Right ventricle myocardium inferior (tissue), 1 donor: Measurements from ENCODE around the gene WNT7A. TPM values are rescaled to one million over a fixed set of nuclear protein-coding genes. Genes with fewer than 3 reads are reported as not detected.

ENCODE experiments used
- ATAC-seq: fragments of 200-7000 bp; cut with Tn5 transposase; one replicate; pipeline ENCODE4 v1.9.1; 2020; ENCODE audit warnings: mild to moderate bottlenecking, moderate library complexity
- DNase-seq: peaks from one replicate; pipeline ENCODE4 v3.0.0; 2021; ENCODE audit errors: missing footprints
- intact Hi-C: fragments of 100-400 bp; cut with DNase I; formaldehyde crosslinking; loops from one replicate; pipeline ENCODE4 v1.11.0; 2022
- total RNA-seq: library from RNA; stranded (reverse); fragmentation: NEBNext Ultra II Directional; extraction: Animal tissue kit (Norgen Biotek cat#: 25700); gene quantifications from one replicate; pipeline ENCODE4 v1.2.1, GENCODE V29; 2021
- donor health status: DM: no; HTN: yes; CAD: no; lungs with severe emphysema.

Gene WNT7A
- total RNA-seq, 1 donor from 2014 or later = not detected

DNA sequence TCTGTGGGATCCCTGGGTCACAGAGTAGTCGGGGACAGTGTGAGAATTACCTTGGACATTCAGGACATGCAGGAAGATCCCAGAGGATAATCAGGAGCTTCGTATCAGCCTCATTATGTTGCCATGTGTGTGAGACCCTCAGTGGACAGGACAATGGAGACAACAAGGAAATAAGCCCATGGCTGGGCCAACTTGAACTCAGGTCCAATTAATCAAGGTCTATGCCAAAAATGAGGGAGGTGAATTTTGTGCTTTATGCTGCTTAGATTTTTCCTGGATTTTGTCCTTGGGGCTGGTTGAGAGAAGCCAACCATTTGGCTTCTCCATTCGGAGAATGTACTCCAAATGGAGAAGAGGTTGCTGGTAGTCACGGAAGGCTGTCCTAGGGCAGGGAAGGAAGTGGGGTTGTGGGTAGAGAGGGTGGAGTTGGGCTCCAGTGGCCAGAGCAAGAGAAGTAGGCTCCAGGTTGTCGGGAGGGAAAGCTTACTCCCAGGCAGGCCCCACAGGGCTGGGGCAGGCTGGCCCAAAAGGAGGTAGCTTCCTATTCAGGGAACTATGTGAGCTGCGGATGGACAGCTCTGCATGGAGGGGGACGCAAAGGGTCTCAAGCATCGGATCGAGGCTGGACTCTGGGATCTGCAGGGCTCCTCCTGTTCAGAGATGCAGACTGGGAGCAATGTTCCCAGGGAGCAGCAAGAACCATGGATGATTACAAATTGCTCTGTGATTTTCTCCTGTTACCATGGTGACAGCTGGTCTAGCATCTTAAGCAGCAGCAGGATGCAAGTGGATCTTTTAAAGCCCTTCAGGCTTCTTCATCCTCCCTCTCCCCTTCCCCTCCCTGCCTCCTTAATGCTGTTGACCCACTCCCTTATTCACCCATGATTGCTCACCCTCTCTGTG is 91.1 kb downstream of the WNT7A start:
- ATAC-seq = no peak
- intact Hi-C loops = no loop called here
- DNase-seq = no peak

DNA sequence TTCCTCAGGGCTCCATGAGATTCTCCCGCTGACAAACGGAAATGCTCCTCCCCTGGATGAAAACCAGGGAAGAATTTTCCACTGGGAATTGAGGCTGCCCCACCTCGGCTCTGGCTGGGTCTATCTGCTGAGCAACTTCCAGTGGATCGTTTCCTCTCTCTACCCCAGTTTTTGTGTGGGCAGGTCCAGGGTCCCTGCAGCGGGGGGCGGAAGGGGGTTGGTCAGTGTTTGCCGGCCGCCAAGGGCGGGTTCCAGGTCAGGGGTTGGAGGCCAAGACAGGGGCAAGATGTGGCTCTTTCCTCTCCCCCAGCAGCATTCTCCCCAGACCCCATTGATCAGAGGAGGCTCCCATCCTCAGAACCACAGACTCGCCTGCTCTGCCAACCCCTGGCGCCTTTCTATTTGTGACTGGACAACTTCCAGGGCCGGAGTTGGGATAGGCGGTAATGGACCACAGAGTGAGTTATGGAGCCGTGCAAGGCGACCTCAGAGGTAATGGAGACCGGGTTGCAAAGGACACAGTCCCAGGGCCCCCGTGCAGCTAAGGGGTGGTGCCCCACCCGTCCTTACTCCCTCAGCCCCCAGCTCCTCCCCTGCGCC is 92.2 kb downstream of the WNT7A start:
- no peak for ATAC-seq
- intact Hi-C loops = no loop called here
- DNase-seq = no peak

DNA sequence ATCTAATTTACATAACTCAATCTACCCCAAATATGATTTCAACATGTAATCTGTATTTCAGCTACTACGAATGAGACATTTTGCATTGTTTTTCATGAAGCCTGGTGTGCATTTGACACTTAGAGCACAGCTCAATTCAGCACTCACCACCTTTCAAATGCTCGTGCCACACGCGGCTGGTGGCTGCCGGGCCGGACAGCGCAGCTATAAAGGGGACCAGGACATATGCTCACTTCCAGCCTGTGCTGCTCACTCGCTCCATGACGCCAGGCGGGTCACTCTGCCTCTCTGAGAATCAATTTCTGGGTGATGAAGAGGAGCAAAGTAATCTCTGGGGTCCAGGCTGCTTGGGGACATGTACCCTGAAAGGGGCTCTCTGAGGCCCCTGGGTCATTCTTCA is 93.1 kb downstream of the WNT7A start:
- no peak for ATAC-seq
- DNase-seq = no peak
- intact Hi-C loops = no loop called here

DNA sequence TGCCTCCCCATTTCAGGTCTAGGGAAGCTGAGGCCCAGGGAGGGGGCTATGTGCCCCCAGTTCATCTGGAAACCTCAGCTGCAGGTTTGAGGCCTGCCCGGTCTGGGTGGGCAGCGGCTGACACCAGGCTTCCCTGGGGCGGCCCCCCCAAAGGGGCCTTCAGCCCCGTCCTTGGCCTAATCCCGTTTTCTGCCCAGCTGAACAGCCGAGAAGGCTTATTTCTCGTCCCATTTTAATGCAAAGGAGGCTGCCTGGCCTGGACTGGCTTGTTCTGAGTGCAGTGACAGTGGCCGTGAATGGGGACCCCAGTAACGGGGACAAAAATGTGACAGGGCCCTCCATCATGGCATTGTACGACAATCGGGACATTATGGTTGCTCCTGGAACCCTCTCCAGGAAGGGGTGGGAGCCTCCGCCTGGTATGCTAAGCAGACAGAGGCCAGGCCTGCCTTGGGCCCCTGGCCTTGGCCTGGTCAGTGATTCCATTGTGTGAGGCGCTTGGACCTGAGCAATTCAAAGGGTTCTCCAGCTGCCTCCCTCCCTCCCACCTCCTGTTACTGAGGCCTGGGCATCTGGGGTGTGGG is 93.9 kb downstream of the WNT7A start:
- DNase-seq (no peak), ATAC-seq (no peak)
- intact Hi-C loops = no loop called here

DNA sequence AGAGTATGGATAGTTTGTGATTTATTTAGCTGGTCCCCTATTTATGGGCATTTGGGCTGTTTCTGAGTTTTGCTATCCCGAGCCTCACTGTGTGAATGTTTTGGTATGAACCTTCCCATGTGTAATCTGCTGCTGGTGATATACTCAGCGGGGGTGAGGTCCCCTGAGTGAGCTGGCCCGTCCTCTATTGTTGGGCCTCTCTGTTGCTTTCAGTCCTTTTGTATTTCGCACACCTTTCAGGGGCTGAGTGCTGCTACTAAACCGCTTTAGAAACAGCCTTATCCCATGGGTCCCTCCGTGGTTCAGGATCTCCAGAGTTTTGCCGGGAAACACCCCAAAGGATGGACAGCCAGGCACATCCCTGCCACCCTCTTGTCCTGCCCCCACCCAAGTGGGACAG is 94.5 kb downstream of the WNT7A start:
- intact Hi-C loops = no loop called here
- DNase-seq (no peak), ATAC-seq (no peak)

DNA sequence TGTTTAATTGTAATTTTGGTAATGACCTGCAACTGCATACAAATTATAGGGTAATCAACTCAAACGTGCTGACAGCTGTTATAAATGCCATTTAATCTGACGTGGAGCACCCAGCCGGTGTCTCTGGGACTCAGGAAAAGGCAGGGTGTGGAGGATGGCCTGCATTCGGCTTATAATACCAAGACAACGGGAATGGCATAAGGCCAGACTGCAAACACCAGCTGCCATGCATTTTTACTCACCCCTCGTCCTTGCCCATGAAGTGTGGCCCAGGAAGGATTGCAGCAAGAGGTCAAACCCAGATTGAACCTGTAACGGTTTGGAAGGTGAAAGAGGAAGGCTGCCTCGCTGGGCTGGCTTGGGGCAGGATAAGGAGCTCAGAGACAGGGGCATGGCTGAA is 96.4 kb downstream of the WNT7A start:
- no peak for DNase-seq
- intact Hi-C loops = no loop called here
- ATAC-seq = no peak

DNA sequence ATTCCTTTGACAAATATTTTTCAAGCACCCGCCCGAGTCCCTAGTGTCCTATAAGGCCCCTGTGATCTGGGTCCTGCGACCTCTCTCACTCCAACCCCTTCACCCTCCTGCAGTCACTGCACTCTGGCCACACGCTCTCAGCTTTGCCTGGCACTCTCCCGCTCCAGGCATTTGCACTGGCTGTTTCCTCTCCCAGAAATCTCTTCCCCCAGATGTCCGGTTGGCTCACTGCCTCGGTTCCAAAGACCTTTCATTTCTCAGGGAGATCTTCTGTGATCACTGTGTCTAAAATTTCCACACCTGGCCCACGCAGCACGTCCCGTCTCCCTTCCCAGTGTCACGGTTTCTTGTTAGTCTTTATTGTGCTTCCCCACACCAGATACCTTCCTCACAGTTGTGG is 97.4 kb downstream of the WNT7A start:
- intact Hi-C loops = no loop called here
- DNase-seq = no peak
- ATAC-seq = no peak

DNA sequence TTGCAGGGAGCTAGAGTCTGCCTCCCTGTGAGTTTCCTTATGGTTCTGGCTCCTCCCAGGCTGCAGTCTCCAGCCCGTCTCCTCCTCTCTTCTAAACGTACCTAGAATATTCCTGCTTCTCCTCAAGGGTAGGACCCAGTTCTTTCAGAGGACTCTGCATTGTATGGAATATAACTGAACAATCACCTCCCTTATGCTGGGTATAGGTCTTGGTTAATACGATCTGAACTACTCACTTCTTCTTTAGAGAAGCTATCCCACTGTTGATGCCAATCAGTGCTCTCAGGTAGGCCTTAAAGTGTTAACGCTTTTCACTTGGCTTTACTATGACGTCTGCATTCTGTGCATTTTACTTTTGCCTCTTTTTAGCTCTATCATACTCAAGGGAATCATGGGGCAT is 98.5 kb downstream of the WNT7A start:
- intact Hi-C loops = no loop called here
- ATAC-seq = no peak
- no peak for DNase-seq

DNA sequence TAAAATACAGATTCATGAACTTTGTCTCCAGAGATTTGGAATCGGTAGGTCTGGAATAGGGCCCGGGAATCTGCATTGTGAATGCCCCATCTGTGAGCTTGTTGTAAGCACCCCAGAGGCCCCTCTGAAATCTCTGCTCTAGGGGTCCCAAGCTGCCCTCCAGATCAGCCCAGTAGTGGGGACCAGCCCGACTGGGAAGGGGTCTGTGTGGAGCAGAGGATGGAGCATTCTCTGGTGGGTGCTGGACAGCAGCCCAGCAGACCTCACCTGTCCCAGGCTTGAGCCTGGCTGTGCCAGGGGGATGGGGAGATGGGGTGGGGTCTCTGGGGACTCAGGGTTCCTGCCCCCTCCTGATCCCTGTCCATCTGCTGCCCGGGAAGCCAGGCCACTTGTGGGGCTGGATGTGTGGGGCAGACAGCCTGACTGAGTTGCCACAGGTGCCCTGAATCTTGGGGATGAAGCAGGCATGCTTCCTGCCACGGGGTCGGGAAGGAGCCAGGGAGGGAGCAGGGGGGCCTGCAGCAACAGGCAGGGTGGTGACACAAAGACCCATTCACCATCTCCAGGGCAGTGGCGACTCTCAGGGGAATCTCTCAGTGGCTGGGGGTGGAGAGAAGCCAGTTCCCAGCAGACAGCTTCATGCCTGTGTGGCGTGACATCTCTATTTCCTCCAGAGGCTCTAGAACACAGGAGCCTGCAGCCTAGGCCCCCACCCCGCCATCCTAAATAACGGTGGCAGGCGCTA is 99.3 kb downstream of the WNT7A start:
- DNase-seq (no peak), ATAC-seq (no peak)
- intact Hi-C loops = no loop called here

DNA sequence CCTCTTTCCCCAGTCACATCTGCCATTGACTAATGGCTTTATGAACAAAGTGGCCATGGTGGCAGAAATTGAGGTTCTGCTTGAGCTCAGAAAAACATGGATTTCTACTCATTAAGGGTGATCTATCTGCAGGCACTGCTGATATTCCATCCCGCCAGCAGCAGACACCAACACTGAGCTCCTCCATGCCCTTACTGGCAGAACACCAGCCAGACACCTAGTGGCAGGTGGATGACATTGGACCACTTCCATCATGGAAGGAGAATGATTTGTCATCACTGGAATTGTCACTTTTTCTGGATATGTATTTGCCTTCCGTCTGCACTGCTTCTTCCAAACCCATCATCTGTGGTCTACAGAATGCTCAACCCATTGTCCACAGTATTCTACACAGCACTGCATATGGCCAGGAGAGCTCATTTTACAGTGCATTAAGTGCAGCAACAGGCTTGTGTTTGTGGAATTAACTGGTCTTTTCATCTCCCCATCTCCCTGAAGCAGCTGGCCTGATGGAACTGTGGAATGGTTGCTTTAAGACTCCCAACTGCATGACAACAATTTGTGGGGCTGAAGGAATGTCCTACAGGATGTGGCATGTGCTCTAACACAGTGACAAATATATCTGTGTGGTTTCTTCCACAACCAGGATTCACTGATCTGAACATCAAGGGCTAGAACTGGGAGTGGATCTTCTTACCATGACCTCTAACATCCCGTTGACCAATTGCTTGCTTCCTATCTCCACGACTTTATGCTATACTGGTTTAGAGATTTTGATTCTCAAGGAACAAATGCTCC is 103.4 kb downstream of the WNT7A start:
- no peak for DNase-seq
- intact Hi-C loops = no loop called here
- no peak for ATAC-seq

DNA sequence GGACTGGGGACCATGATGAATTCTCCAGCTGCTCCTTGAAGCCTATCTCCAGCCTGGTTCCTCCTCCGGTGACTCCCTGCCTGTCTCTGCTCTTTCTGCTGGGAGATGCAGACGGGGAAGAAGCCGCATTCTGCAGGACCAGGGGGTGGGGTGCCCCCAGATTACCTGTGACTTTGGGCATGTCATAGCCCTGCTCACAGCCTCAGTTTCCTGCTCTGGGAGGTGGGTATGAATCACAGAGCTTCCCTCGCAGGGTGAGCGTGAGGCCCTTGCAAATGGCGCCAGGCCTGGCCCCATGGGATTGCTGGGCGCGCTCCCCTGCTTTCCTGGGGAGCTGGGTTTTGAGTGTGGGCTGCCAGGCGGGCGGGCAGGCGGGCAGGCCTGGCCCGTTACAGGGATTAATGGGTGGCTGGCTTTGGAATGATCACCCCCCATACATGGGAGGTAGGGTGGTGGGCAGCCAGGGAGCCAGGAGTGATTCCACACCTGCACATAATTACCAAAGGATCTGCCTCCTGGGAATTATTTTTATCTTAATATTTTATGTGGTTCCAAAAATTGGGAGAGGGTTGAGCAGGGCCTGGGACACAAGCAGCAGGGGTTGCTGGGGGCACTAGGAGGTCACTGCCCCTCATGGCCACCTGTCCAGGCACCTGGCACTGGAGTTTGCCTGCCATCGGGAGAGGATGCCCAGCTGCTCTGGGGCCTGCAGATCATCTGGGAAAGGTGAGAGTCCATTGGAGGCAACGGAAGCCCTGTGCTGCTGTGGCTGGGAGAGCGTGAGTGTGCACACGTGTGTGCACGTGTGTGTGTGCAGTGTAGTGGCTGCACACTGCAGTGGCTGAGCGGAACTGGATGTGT is 106.8 kb downstream of the WNT7A start:
- DNase-seq = no peak
- intact Hi-C loops = no loop called here
- no peak for ATAC-seq

DNA sequence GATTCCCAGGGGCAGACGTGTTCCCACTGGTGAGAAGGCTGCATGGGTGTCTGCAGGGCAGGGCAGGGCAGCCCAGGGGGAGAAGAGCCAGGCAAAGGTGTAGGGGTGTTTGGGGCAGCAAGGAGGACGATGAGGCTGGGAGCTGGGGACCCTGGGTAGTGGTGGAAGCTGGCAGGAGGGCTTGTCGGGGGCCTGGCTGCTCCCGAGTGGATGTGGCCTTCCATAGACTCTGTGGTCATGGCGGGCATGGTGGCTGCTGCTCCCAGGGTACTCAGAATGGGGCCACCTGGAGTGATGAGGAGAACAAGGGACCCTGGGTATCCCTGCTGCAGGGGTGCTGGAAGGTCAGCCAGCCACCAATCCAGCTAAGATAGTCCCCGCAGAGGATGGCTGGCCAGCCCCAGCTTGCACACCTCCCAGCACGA is 107.5 kb downstream of the WNT7A start:
- no peak for ATAC-seq
- intact Hi-C loops = no loop called here
- no peak for DNase-seq

DNA sequence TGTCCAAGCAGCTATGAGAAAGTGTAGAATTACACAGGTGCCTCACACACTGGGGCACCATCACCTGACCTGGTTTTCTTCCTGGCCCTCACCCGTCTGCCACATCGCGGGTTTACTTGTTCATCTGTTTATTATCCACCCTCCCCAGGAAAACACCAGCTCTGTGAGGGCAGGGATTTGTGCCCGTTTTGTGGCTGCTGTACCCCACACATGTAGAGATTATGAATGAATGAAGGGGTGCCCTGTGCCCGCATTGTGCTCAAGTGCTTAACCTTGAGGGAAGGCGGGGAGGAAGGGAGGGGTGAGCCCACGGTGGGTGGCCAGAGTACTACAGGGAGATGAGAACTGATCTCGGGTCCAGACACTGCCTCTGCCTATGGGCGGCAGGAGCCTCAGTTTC is 108.4 kb downstream of the WNT7A start:
- ATAC-seq = no peak
- intact Hi-C loops = no loop called here
- DNase-seq = no peak

DNA sequence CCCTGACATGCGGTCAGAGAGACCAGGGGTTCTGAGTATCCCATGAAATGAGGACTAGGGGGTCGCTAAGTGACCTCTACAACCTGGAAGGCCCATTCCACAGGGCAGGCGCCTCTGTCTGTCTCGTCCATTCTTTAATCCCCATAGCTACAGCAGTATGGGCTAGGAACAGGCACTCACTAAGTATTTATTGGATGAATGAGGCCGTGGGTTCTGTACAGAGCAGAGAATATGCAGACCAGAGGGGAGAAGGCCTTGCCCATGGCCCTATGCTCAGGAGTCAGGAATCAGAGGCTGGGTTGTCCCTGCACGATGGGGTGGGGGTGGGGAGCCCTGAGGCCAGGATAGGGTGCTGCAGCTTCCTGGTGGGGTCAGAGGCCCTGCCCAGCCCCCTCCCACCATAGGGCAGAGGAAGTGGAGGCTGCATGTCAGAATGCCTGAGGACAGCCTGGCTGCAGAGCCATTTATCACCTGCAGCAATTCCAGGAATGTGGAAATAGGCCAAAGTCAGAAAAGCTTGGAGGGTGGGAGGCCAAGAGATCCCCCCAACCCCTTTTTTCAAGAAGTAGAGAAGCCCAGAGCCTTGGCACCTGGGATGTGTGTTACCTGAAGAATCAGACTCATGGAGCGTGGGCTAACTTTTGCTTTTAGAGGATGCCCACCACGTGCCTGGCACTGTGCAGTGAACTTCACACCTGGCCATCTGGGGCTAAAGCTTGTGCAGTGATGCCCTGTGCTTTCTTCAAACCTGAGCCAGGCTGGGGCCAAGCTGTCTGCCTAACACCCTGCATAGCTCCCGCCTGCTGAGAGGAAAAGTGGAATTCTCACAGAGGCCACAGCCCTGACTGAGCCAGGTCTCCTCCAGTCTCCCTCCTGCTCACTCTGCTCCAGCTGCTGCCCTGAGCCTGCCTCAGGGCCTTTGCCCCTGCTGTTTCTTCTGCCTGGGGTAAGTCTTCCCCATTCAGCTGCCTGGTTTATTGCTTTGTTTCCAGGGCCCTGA is 109.4 kb downstream of the WNT7A start:
- no peak for ATAC-seq
- intact Hi-C loops = no loop called here
- no peak for DNase-seq

DNA sequence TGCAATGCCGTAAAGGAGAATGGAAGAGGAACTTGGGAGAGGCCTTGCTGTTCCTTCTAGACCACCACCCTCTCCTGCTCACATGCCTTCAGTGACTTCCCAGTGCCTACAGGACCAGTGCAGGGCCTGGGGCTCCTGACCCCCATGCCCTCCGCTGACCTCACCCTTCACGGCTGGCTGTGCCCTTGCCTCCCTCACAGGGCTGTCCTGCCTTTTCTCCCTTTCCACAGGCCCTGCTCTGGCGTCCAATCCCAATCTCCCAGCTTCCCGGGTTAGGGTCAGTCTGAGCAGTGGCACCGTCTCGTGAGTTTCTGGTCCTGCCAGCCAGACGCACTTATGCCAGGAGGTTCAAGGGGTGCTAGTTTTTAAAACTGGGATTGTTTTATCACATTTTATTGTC is 110.4 kb downstream of the WNT7A start:
- ATAC-seq = no peak
- intact Hi-C loops = no loop called here
- DNase-seq = no peak

DNA sequence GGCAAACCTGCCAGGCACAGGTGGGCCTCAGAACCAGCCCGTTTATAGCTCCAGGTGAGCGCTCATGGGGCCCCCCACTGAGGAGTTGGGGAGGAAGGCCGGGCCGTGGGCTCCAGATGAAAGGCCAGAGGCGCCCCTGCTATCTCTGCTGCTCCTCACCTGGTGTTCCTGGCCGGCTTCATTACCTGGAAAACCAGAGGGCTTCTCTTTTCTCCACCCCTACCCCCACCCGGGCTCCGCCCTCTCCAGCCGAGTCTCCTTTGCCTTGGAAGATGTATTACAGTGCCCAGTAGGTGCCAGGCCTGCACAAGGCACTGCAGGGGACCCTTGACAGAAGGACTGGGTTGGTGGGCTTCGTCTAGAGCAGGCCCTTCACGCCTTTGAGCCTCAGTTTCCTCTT is 111.4 kb downstream of the WNT7A start:
- intact Hi-C loops = no loop called here
- DNase-seq = no peak
- ATAC-seq = no peak

DNA sequence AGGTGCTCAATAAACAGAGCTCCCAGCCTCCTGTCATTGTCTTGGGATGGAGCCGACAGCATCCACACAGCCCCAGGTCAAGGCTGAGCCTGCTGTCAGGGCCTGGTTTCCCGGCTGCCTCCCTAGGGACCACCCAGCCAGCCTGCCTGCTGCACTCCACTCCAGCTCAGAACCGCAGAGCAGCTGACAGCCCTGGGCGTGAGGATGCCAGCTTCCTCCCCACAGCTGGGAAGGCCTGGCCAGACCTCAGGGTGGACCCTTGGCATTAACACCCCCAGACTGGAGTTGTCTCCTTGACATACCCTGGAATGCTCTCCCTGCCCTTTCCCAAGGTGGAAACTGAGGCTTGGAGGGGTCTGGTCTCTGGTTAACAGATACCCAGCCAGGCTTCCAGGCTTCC is 112.0 kb downstream of the WNT7A start:
- DNase-seq (no peak), ATAC-seq (no peak)
- intact Hi-C loops = no loop called here
